ENCODE measurements around the gene NSUN6. TPM values are rescaled to one million over a fixed set of nuclear protein-coding genes. Genes with fewer than 3 reads are reported as not detected.
A peak's percentile ranks its signal among the peaks of the same experiment; 100 is the strongest.
"Not testable (repeated sequence)": the region's sequence is repeated elsewhere in the genome, so short reads cannot be mapped to it uniquely, and the experiment has no call there.

The NSUN6 gene
- total RNA-seq, 1 experiment from 2014 or later: 29.0 TPM

- Histone ChIP-seq H3K4me1 (ENCODE audit: low read length) (peaks cover 34% of the 10 kb centered on the region), H3K9me3 (ENCODE audit: low read length) (no peaks in the 10 kb centered on the region), H3K36me3 (ENCODE audit: insufficient read depth, low read length) (no peaks in the 10 kb centered on the region), H3K27me3 (ENCODE audit: low read length) (no peaks in the 10 kb centered on the region), H3K27ac (ENCODE audit: low read length) (no peak overlapping the region), H3K9me2 (replicated peaks; ENCODE audit: insufficient read depth, low read length) (no peaks in the 10 kb centered on the region), H3K4me2 (ENCODE audit: low read depth, low read length, poor library complexity, severe bottlenecking) (no peak overlapping the region), H3K79me2 (ENCODE audit: low read length) (peaks cover 45% of the 10 kb centered on the region), H2AFZ (ENCODE audit: low read length) (no peak overlapping the region), H3K4me3 (ENCODE audit: low read length) (no peak overlapping the region), H4K20me1 (ENCODE audit: insufficient read depth, low read depth, low read length) (no peaks in the 10 kb centered on the region), H3K9ac (ENCODE audit: low read length) (no peak overlapping the region)
- DNase-seq: no peak
Measured at GRCh38 chr10:18653112-18653511, 1.7 kb upstream of the NSUN6 start.

- Histone ChIP-seq H3K9me3 (ENCODE audit: low read length) (no peaks in the 10 kb centered on the region), H3K9ac (ENCODE audit: low read length) (peak overlapping the region; percentile 79), H3K27ac (ENCODE audit: low read length) (peak overlapping the region; percentile 62), H3K36me3 (ENCODE audit: insufficient read depth, low read length) (peaks cover 4% of the 10 kb centered on the region; the same call in 1 of the 2 replicates), H4K20me1 (ENCODE audit: insufficient read depth, low read depth, low read length) (no peaks in the 10 kb centered on the region), H3K4me3 (ENCODE audit: low read length) (peak overlapping the region; percentile 78), H3K4me2 (ENCODE audit: low read depth, low read length, poor library complexity, severe bottlenecking) (peak overlapping the region; percentile 98), H3K27me3 (ENCODE audit: low read length) (no peaks in the 10 kb centered on the region), H2AFZ (ENCODE audit: low read length) (no peak overlapping the region), H3K79me2 (ENCODE audit: low read length) (peaks cover 52% of the 10 kb centered on the region), H3K9me2 (replicated peaks; ENCODE audit: insufficient read depth, low read length) (no peaks in the 10 kb centered on the region), H3K4me1 (ENCODE audit: low read length) (peaks cover 30% of the 10 kb centered on the region)
- peak; percentile 65 for DNase-seq
Measured at GRCh38 chr10:18650404-18650997, 886 bp downstream of the NSUN6 start.

GRCh38 chr10:18649364-18649959 is 1.9 kb downstream of the NSUN6 start:
- peak overlapping the region; percentile 78 for H3K4me3 ChIP-seq (ENCODE audit: low read length)
- no peaks in the 10 kb centered on the region for H4K20me1 ChIP-seq (ENCODE audit: insufficient read depth, low read depth, low read length)
- no peak overlapping the region for H2AFZ ChIP-seq (ENCODE audit: low read length)
- peak overlapping the region; percentile 98 for H3K4me2 ChIP-seq (ENCODE audit: low read depth, low read length, poor library complexity, severe bottlenecking)
- peaks cover 4% of the 10 kb centered on the region; the same call in 1 of the 2 replicates for H3K36me3 ChIP-seq (ENCODE audit: insufficient read depth, low read length)
- H3K79me2 ChIP-seq (ENCODE audit: low read length): peaks cover 54% of the 10 kb centered on the region
- no peak for DNase-seq
- no peaks in the 10 kb centered on the region for H3K9me3 ChIP-seq (ENCODE audit: low read length)
- H3K27me3 ChIP-seq (ENCODE audit: low read length): no peaks in the 10 kb centered on the region
- H3K9ac ChIP-seq (ENCODE audit: low read length): peak overlapping the region; percentile 79
- peak overlapping the region; percentile 62; the same call in 1 of the 2 replicates for H3K27ac ChIP-seq (ENCODE audit: low read length)
- no peaks in the 10 kb centered on the region for H3K9me2 ChIP-seq (replicated peaks; ENCODE audit: insufficient read depth, low read length)
- H3K4me1 ChIP-seq (ENCODE audit: low read length): peaks cover 30% of the 10 kb centered on the region

- Histone ChIP-seq H3K27me3 (ENCODE audit: low read length) (no peaks in the 10 kb centered on the region), H3K4me1 (ENCODE audit: low read length) (peaks cover 30% of the 10 kb centered on the region), H3K27ac (ENCODE audit: low read length) (no peak overlapping the region), H2AFZ (ENCODE audit: low read length) (no peak overlapping the region), H3K9me3 (ENCODE audit: low read length) (no peaks in the 10 kb centered on the region), H3K4me3 (ENCODE audit: low read length) (no peak overlapping the region), H3K9ac (ENCODE audit: low read length) (no peak overlapping the region), H3K36me3 (ENCODE audit: insufficient read depth, low read length) (peaks cover 10% of the 10 kb centered on the region; the same call in 1 of the 2 replicates), H3K79me2 (ENCODE audit: low read length) (peaks cover 68% of the 10 kb centered on the region), H4K20me1 (ENCODE audit: insufficient read depth, low read depth, low read length) (no peaks in the 10 kb centered on the region), H3K4me2 (ENCODE audit: low read depth, low read length, poor library complexity, severe bottlenecking) (no peak overlapping the region), H3K9me2 (replicated peaks; ENCODE audit: insufficient read depth, low read length) (no peaks in the 10 kb centered on the region)
- no peak for DNase-seq
Measured at GRCh38 chr10:18647945-18648344, 3.4 kb downstream of the NSUN6 start.

- Histone ChIP-seq H3K4me2 (ENCODE audit: low read depth, low read length, poor library complexity, severe bottlenecking) (no peak overlapping the region), H3K9me3 (ENCODE audit: low read length) (no peaks in the 10 kb centered on the region), H2AFZ (ENCODE audit: low read length) (no peak overlapping the region), H3K36me3 (ENCODE audit: insufficient read depth, low read length) (peaks cover 17% of the 10 kb centered on the region), H3K79me2 (ENCODE audit: low read length) (peaks cover 76% of the 10 kb centered on the region), H3K27me3 (ENCODE audit: low read length) (no peaks in the 10 kb centered on the region), H3K9ac (ENCODE audit: low read length) (no peak overlapping the region), H3K4me3 (ENCODE audit: low read length) (no peak overlapping the region), H3K27ac (ENCODE audit: low read length) (no peak overlapping the region), H3K4me1 (ENCODE audit: low read length) (peaks cover 26% of the 10 kb centered on the region), H4K20me1 (ENCODE audit: insufficient read depth, low read depth, low read length) (no peaks in the 10 kb centered on the region), H3K9me2 (replicated peaks; ENCODE audit: insufficient read depth, low read length) (no peaks in the 10 kb centered on the region)
- no peak for DNase-seq
Measured at GRCh38 chr10:18647151-18647550, 4.2 kb downstream of the NSUN6 start.

GRCh38 chr10:18639719-18640118 is 11.7 kb downstream of the NSUN6 start:
- not testable (repeated sequence) for H3K27ac ChIP-seq (ENCODE audit: low read length); H3K4me1 ChIP-seq (ENCODE audit: low read length); H3K27me3 ChIP-seq (ENCODE audit: low read length); H3K9me3 ChIP-seq (ENCODE audit: low read length); H3K9ac ChIP-seq (ENCODE audit: low read length); H3K4me3 ChIP-seq (ENCODE audit: low read length); H3K9me2 ChIP-seq (replicated peaks; ENCODE audit: insufficient read depth, low read length); DNase-seq; H4K20me1 ChIP-seq (ENCODE audit: insufficient read depth, low read depth, low read length); H3K4me2 ChIP-seq (ENCODE audit: low read depth, low read length, poor library complexity, severe bottlenecking); H2AFZ ChIP-seq (ENCODE audit: low read length)
- Histone ChIP-seq H3K36me3 (ENCODE audit: insufficient read depth, low read length) (peaks cover 32% of the 10 kb centered on the region), H3K79me2 (ENCODE audit: low read length) (peaks cover 55% of the 10 kb centered on the region)

- H3K9me2 ChIP-seq (replicated peaks; ENCODE audit: insufficient read depth, low read length); H3K9me3 ChIP-seq (ENCODE audit: low read length); H3K27me3 ChIP-seq (ENCODE audit: low read length); DNase-seq; H3K27ac ChIP-seq (ENCODE audit: low read length); H3K4me3 ChIP-seq (ENCODE audit: low read length); H3K4me2 ChIP-seq (ENCODE audit: low read depth, low read length, poor library complexity, severe bottlenecking); H4K20me1 ChIP-seq (ENCODE audit: insufficient read depth, low read depth, low read length); H2AFZ ChIP-seq (ENCODE audit: low read length); H3K4me1 ChIP-seq (ENCODE audit: low read length); H3K9ac ChIP-seq (ENCODE audit: low read length): not testable (repeated sequence)
- Histone ChIP-seq H3K79me2 (ENCODE audit: low read length) (peaks cover 45% of the 10 kb centered on the region), H3K36me3 (ENCODE audit: insufficient read depth, low read length) (peaks cover 22% of the 10 kb centered on the region)
Measured at GRCh38 chr10:18637400-18637799, 14.0 kb downstream of the NSUN6 start.

GRCh38 chr10:18635995-18636394 is 15.4 kb downstream of the NSUN6 start:
- Histone ChIP-seq H2AFZ (ENCODE audit: low read length) (no peak overlapping the region), H3K4me1 (ENCODE audit: low read length) (no peaks in the 10 kb centered on the region), H3K27me3 (ENCODE audit: low read length) (no peaks in the 10 kb centered on the region), H3K4me3 (ENCODE audit: low read length) (no peak overlapping the region), H3K36me3 (ENCODE audit: insufficient read depth, low read length) (peaks cover 11% of the 10 kb centered on the region), H3K27ac (ENCODE audit: low read length) (no peak overlapping the region), H3K9ac (ENCODE audit: low read length) (no peak overlapping the region), H4K20me1 (ENCODE audit: insufficient read depth, low read depth, low read length) (no peaks in the 10 kb centered on the region), H3K9me2 (replicated peaks; ENCODE audit: insufficient read depth, low read length) (no peaks in the 10 kb centered on the region), H3K4me2 (ENCODE audit: low read depth, low read length, poor library complexity, severe bottlenecking) (no peak overlapping the region), H3K79me2 (ENCODE audit: low read length) (peaks cover 32% of the 10 kb centered on the region), H3K9me3 (ENCODE audit: low read length) (no peaks in the 10 kb centered on the region)
- DNase-seq: no peak
